HepG2 (cell line): Measurements from ENCODE around the gene SNPH. TPM values are rescaled to one million over a fixed set of nuclear protein-coding genes. Genes with fewer than 3 reads are reported as not detected.

ENCODE experiments used
- ATAC-seq: fragments of 200-7000 bp; cut with Tn5 transposase; 3 replicates; pipeline ENCODE4 v1.9.1; 2020; ENCODE audit warnings: mild to moderate bottlenecking, moderate library complexity
- BruUV-seq: library from RNA; stranded (reverse); fragments of 400-500 nt; replicated peaks from 2 replicates; lab custom pipeline; 2021; lab: Mats Ljungman, UMichigan
- CTCF ChIA-PET: fragments of 300-600 bp; formaldehyde crosslinking; extraction: SDS; loops from one replicate; lab custom pipeline; 2021; ENCODE audit warnings: low total read pairs, inconsistent platforms, low intra/inter-chr PET ratio; lab: Yijun Ruan, JAX
- POLR2A ChIA-PET: fragments of 350-600 bp; sonication (Branson Sonifier 250); formaldehyde crosslinking; loops from one replicate; lab custom pipeline; 2020; ENCODE audit warnings: antibody characterized with exemption, inconsistent platforms; lab: Yijun Ruan, JAX
- DNase-seq: peaks from one replicate; pipeline ENCODE4 v3.0.0-alpha.2; 2015; ENCODE audit warnings: low spot score
- FAIRE-seq: peaks from 3 replicates; lab custom pipeline; 2011; peaks lifted over from hg19 to GRCh38; lab: Jason Lieb, UNC
- H2AFZ ChIP-seq: one replicate; pipeline ENCODE4 v1.6.1; 2011; ENCODE audit warnings: low read length, inconsistent platforms
- H3K27ac ChIP-seq: fragments of 300-600 bp; 3 replicates; pipeline ENCODE4 v1.8.0; 2011; ENCODE audit warnings: mixed run types, mild to moderate bottlenecking, mixed read lengths, low read length, inconsistent platforms; ENCODE audit not compliant: insufficient read depth; ENCODE audit errors: extremely low read length
- H3K27me3 ChIP-seq, 2 experiments: fragments of 200-600 bp in 1 of 2; 2 replicates in 1 of 2; 3 replicates in 1 of 2; pipeline versions ENCODE4 v1.6.0 to v1.8.0; 2011; ENCODE audit warnings: low read length in 2 of 2, mild to moderate bottlenecking in 2 of 2, moderate library complexity in 2 of 2, inconsistent platforms in 1 of 2; ENCODE audit not compliant: insufficient read depth in 2 of 2, control insufficient read depth in 1 of 2
- H3K36me3 ChIP-seq, 2 experiments: fragments of 200-600 bp in 1 of 2; replicated peaks in 1 of 2; 2 replicates in 1 of 2; 3 replicates in 1 of 2; pipeline versions ENCODE4 v1.5.1 to v1.8.0; 2011; ENCODE audit warnings: low read length in 2 of 2, inconsistent platforms in 1 of 2; ENCODE audit not compliant: insufficient read depth in 2 of 2, control insufficient read depth in 1 of 2
- H3K4me1 ChIP-seq: 2 replicates; pipeline ENCODE4 v1.5.1; 2012; ENCODE audit warnings: low read length, inconsistent platforms; ENCODE audit not compliant: insufficient read depth
- H3K4me2 ChIP-seq: 2 replicates; pipeline ENCODE4 v1.6.0; 2011; ENCODE audit warnings: low read depth, low read length, inconsistent platforms
- H3K4me3 ChIP-seq, 3 experiments: fragments of 200-600 bp in 1 of 3; sonication (generic), shearing (Covaris generic) in 1 of 3; replicated peaks in 1 of 3; 2 replicates each; pipeline ENCODE4 v1.5.1; 2011 to 2016; ENCODE audit warnings: low read length in 3 of 3, inconsistent platforms in 2 of 3, low read depth in 2 of 3, mild to moderate bottlenecking in 2 of 3, control low read depth in 1 of 3, mixed read lengths in 1 of 3; ENCODE audit not compliant: insufficient read depth in 1 of 3
- H3K79me2 ChIP-seq: one replicate; pipeline ENCODE4 v1.6.1; 2011; ENCODE audit warnings: low read length, inconsistent platforms; ENCODE audit not compliant: insufficient read depth
- H3K9ac ChIP-seq: 2 replicates; pipeline ENCODE4 v1.6.0; 2011; ENCODE audit warnings: mild to moderate bottlenecking, low read depth, low read length, inconsistent platforms; ENCODE audit not compliant: insufficient read depth
- H3K9me3 ChIP-seq: 2 replicates; pipeline ENCODE4 v1.5.1; 2012; ENCODE audit warnings: mild to moderate bottlenecking, low read length
- H4K20me1 ChIP-seq: 2 replicates; pipeline ENCODE4 v1.6.0; 2011; ENCODE audit warnings: inconsistent platforms, mild to moderate bottlenecking, low read length, moderate library complexity; ENCODE audit not compliant: insufficient read depth
- ARID3A ChIP-seq: IDR thresholded peaks from 2 replicates; pipeline ENCODE4 v1.6.1; 2012; ENCODE audit warnings: low read depth, low read length, improper control_type of control experiment
- EED ChIP-seq: sonication (generic); formaldehyde crosslinking; IDR thresholded peaks from 2 replicates; pipeline ENCODE4 v1.5.0; 2020; ENCODE audit warnings: mild to moderate bottlenecking, missing genetic modification reagents
- RERE ChIP-seq: IDR thresholded peaks from 2 replicates; pipeline ENCODE4 v1.6.1; 2016; ENCODE audit warnings: low read depth, missing genetic modification reagents, missing compliant biosample characterization
- YEATS4 ChIP-seq: sonication (generic); formaldehyde crosslinking; IDR thresholded peaks from 2 replicates; pipeline ENCODE4 v1.4.0; 2020; ENCODE audit warnings: missing genetic modification reagents, borderline replicate concordance
- WGBS: methylation state at CpG from one replicate; pipeline ENCODE4 v1.1.6; 2017; ENCODE audit warnings: low lambda C conversion rate; 5-methylcytosine and 5-hydroxymethylcytosine counted together
- in situ Hi-C: cut with HindIII; loops from 2 replicates; pipeline ENCODE4 v1.10.0; 2017; ENCODE audit warnings: low pct_unique_long_range_greater_than_20kb; ENCODE audit not compliant: extremely low pct_ligation_motif_present
- intact Hi-C: fragments of 100-400 bp; cut with micrococcal nuclease; formaldehyde crosslinking; loops from one replicate; pipeline ENCODE4 v1.10.0; 2022; ENCODE audit not compliant: unreplicated experiment
- polyA plus RNA-seq, 8 experiments: library from polyadenylated mRNA; depleted of rRNA in 3 of 8; stranded (reverse) in 7 of 8; unstranded in 1 of 8; fragments of >200 nt; fragmentation: Illumina TruSeq in 4 of 8; extraction: Trizol in 4 of 8; gene quantifications; 2 replicates each; pipeline versions ENCODE4 v1.2.1 to v1.2.3, GENCODE V29; 2011 to 2016; ENCODE audit warnings: low read depth in 4 of 8, missing spikeins in 1 of 8, mixed read lengths in 1 of 8; ENCODE audit not compliant: insufficient read depth in 1 of 8
- total RNA-seq, 5 experiments: library from RNA; depleted of rRNA; stranded (reverse); fragments of >200 nt; fragmentation: Illumina TruSeq; extraction: Trizol; gene quantifications; 2 replicates each; pipeline ENCODE4 v1.2.3, GENCODE V29; 2016; ENCODE audit warnings: low read depth in 1 of 5

SNPH gene
- total and polyA plus RNA-seq, 2 of the 13 experiments (the other 11 are each of a cell fraction or from before 2014, with no cell fraction given), result 0.09 TPM; not detected in 1

- no peak for TF ChIP-seq YEATS4 (CRISPR knock-in tag)
- no peak for TF ChIP-seq ARID3A
Observed at GRCh38 chr20:1281279-1282057, 15.4 kb downstream of the SNPH start (continued).

GRCh38 chr20:1282966-1283365 is 16.9 kb downstream of the SNPH start:
- Histone ChIP-seq H2AFZ (no peak overlapping the region), H3K27me3 (peaks cover 6 to 61% of the 10 kb centered on the region in 2 experiments; a peak in 4 of 5 replicates), H3K4me1 (no peaks in the 10 kb centered on the region), H3K27ac (no peak overlapping the region), H3K4me2 (no peak overlapping the region), H3K79me2 (no peaks in the 10 kb centered on the region), H3K9ac (no peak overlapping the region), H3K9me3 (no peaks in the 10 kb centered on the region), H3K4me3 (no peak overlapping the region), H4K20me1 (no peaks in the 10 kb centered on the region), H3K36me3 (no peaks in the 10 kb centered on the region)
- DNase-seq (no peak), FAIRE-seq (no peak), ATAC-seq (no peak)
- in situ Hi-C loops, result no loop called here
- TF ChIP-seq EED (CRISPR knock-in tag) (0 out of 2 replicates have a peak, but pooled peaks have one; percentile 29), RERE (no peak)
- no TSS peak for BruUV-seq
- CTCF ChIA-PET, result no interaction called here
- intact Hi-C loops, result no loop called here
- POLR2A ChIA-PET, result no interaction called here
- 31% methylated on average over 3 of the region's 3 CpGs for WGBS
